Measurements from ENCODE around the gene ARFGEF3. TPM values are rescaled to one million over a fixed set of nuclear protein-coding genes. Genes with fewer than 3 reads are reported as not detected.

Gene ARFGEF3
- total RNA-seq, 1 donor from 2014 or later: 1.8 TPM

GRCh38 chr6:138296381-138296780, 134.6 kb downstream of the ARFGEF3 start:
- Histone ChIP-seq H3K4me3 (no peak overlapping the region), H3K27ac (no peak overlapping the region), H3K36me3 (no peaks in the 10 kb centered on the region), H3K4me1 (no peaks in the 10 kb centered on the region), H3K27me3 (no peaks in the 10 kb centered on the region), H3K9me3 (no peaks in the 10 kb centered on the region)
- DNase-seq (ENCODE audit: low spot score in 2 of 2): no peak
- intact Hi-C loops (cut with DNase I): no loop called here
- no peak for TF ChIP-seq CTCF (IDR thresholded peaks at IDR 0.05)

- no peak for TF ChIP-seq CTCF (IDR thresholded peaks at IDR 0.05)
- H3K27me3 ChIP-seq: no peaks in the 10 kb centered on the region
- H3K36me3 ChIP-seq: no peaks in the 10 kb centered on the region
- H3K9me3 ChIP-seq: no peaks in the 10 kb centered on the region
- no peak for DNase-seq (ENCODE audit: low spot score in 2 of 2)
- intact Hi-C loops (cut with DNase I): no loop called here
- no peak overlapping the region for H3K4me3 ChIP-seq
- H3K27ac ChIP-seq: no peak overlapping the region
- H3K4me1 ChIP-seq: no peaks in the 10 kb centered on the region
Observed at GRCh38 chr6:138296786-138297185, 135.0 kb downstream of the ARFGEF3 start.

- no peak for TF ChIP-seq CTCF (IDR thresholded peaks at IDR 0.05)
- intact Hi-C loops (cut with DNase I): no loop called here
- no peak overlapping the region for H3K27ac ChIP-seq
- no peak overlapping the region for H3K4me3 ChIP-seq
- H3K9me3 ChIP-seq: no peaks in the 10 kb centered on the region
- H3K36me3 ChIP-seq: no peaks in the 10 kb centered on the region
- H3K4me1 ChIP-seq: no peaks in the 10 kb centered on the region
- no peak for DNase-seq (ENCODE audit: low spot score in 2 of 2)
- H3K27me3 ChIP-seq: no peaks in the 10 kb centered on the region
Observed at GRCh38 chr6:138297761-138298298, 136.1 kb downstream of the ARFGEF3 start.

GRCh38 chr6:138300469-138300868, 138.7 kb downstream of the ARFGEF3 start:
- H3K27ac ChIP-seq: no peak overlapping the region
- no peak for DNase-seq (ENCODE audit: low spot score in 2 of 2)
- no peaks in the 10 kb centered on the region for H3K27me3 ChIP-seq
- no peaks in the 10 kb centered on the region for H3K36me3 ChIP-seq
- no peaks in the 10 kb centered on the region for H3K4me1 ChIP-seq
- no peak for TF ChIP-seq CTCF (IDR thresholded peaks at IDR 0.05)
- H3K4me3 ChIP-seq: no peak overlapping the region
- intact Hi-C loops (cut with DNase I): no loop called here
- no peaks in the 10 kb centered on the region for H3K9me3 ChIP-seq

GRCh38 chr6:138302554-138302953, 140.8 kb downstream of the ARFGEF3 start:
- Histone ChIP-seq H3K27ac (no peak overlapping the region), H3K9me3 (no peaks in the 10 kb centered on the region), H3K4me1 (no peaks in the 10 kb centered on the region), H3K36me3 (no peaks in the 10 kb centered on the region), H3K4me3 (no peak overlapping the region), H3K27me3 (no peaks in the 10 kb centered on the region)
- intact Hi-C loops (cut with DNase I): no loop called here
- TF ChIP-seq CTCF (IDR thresholded peaks at IDR 0.05): no peak
- no peak for DNase-seq (ENCODE audit: low spot score in 2 of 2)

GRCh38 chr6:138307352-138307751, 145.6 kb downstream of the ARFGEF3 start:
- no peaks in the 10 kb centered on the region for H3K4me1 ChIP-seq
- intact Hi-C loops (cut with DNase I): no loop called here
- TF ChIP-seq CTCF (IDR thresholded peaks at IDR 0.05): no peak
- DNase-seq (ENCODE audit: low spot score in 2 of 2): no peak
- H3K27me3 ChIP-seq: no peaks in the 10 kb centered on the region
- H3K9me3 ChIP-seq: no peaks in the 10 kb centered on the region
- no peak overlapping the region for H3K27ac ChIP-seq
- H3K4me3 ChIP-seq: no peak overlapping the region
- H3K36me3 ChIP-seq: no peaks in the 10 kb centered on the region

Measured in ascending aorta (tissue), 2 donors.